CD4-positive, alpha-beta T cell treated with Interleukin-17A for 4 hours (primary cell): ENCODE data around the gene TLCD1.
"Not testable (repeated sequence)": the region's sequence is repeated elsewhere in the genome, so short reads cannot be mapped to it uniquely, and the experiment has no call there.

Experiments used
- DNase-seq: peaks from one replicate; pipeline ENCODE4 v3.0.0-alpha.2; 2020; ENCODE audit warnings: mixed read lengths

Gene TLCD1

GRCh38 chr17:28726627-28727491 lies 826 bp upstream of the TLCD1 start:
- peak; percentile 92 for DNase-seq

GRCh38 chr17:28725660-28726225 lies 290 bp downstream of the TLCD1 start:
- DNase-seq, result no peak

GRCh38 chr17:28725166-28725659 lies 820 bp downstream of the TLCD1 start:
- DNase-seq, result no peak

GRCh38 chr17:28724500-28725165 lies 1.4 kb downstream of the TLCD1 start:
- no peak for DNase-seq

- not testable (repeated sequence) for DNase-seq
Measured at GRCh38 chr17:28723836-28724499, 2.1 kb downstream of the TLCD1 start.

- no peak for DNase-seq
Measured at GRCh38 chr17:28723159-28723835, 2.7 kb downstream of the TLCD1 start.

DNA sequence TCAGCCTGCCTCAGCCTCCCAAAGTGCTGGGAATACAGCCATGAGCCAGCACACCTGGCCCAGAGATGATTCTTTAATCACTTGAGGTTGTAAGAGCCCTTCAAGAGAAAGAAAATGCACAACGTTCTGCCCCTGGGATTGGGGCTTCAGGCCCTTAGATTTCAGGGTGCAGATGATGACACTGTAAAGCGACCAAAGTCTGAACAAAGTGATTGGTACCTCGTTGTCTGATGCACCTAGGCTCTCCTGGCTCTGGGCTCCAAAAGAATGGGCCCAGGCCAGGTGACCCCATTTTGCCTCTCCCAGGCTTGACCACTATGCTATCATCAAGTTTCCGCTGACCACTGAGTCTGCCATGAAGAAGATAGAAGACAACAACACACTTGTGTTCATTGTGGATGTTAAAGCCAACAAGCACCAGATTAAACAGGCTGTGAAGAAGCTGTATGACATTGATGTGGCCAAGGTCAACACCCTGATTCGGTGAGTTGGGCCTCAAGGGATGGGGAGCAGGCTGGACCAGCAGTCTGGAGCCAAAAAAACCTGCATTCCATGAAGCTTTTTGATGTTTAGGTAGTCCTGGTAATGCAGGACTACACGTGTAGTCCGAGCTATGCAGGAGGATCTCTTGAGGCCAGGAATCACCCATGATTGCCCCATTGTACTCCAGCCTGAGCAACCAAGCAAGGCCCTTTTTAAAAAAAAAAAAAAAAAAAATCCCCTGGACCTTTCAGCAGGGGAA lies 3.4 kb downstream of the TLCD1 start:
- no peak for DNase-seq

- not testable (repeated sequence) for DNase-seq
Measured at GRCh38 chr17:28720997-28721329, 5.1 kb downstream of the TLCD1 start.

GRCh38 chr17:28720247-28720996 lies 5.6 kb downstream of the TLCD1 start:
- DNase-seq, result no peak

DNA sequence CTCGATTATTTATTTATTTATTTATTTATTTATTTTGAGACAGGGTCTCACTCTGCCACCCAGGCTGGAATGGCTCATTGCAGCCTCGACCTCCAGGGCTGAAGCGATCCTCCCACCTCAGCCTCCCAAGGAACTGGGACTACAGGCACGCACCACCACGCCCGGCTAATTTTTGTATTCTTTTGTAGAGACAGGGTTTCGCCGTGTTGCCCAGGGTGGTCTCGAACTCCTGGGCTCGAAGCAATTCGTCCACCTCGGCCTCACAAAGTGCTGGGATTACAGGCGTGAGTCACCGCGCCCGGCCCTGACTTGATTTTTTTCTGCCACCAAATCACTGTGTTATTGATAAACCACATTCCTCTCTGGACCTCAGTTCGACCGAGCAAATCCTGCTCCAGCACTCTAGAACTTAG lies 7.0 kb downstream of the TLCD1 start:
- DNase-seq, result no peak

GRCh38 chr17:28718333-28719020 lies 7.6 kb downstream of the TLCD1 start:
- no peak for DNase-seq

GRCh38 chr17:28717578-28718332 lies 8.3 kb downstream of the TLCD1 start, which contains the start of gene RAB34:
Gene RAB34 (minus strand): TSS chr17:28717868. CDS start chr17:28717266, 602 bp downstream.
- DNase-seq, result peak; percentile 23

GRCh38 chr17:28716740-28717577 lies 9.1 kb downstream of the TLCD1 start:
- no peak for DNase-seq

DNA sequence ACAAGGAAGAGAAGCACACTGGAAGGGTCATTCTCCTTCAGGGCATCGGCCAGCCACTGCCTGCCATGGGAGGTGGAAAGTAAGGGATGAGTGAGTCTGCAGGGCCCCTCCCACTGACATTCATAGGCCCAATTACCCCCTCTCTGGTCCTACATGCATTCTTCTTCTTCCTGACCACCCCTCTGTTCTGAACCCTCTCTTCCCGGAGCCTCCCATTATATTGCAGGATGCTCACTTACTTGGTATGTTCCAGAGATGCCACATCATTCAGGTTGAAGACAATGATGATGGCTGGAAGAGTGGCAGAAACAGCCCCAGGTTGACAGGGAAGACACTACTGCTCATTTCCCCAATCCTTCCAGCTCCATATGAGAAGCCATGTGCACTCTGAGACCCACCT lies 10.8 kb downstream of the TLCD1 start:
- DNase-seq, result no peak

- no peak for DNase-seq
Measured at GRCh38 chr17:28714281-28714680, 11.8 kb downstream of the TLCD1 start.

- DNase-seq, result no peak
Measured at GRCh38 chr17:28712705-28713415, 13.2 kb downstream of the TLCD1 start.

GRCh38 chr17:28712032-28712704 lies 13.9 kb downstream of the TLCD1 start:
- peak; percentile 74 for DNase-seq

GRCh38 chr17:28711723-28712031 lies 14.4 kb downstream of the TLCD1 start, which contains the start of gene PROCA1:
Gene PROCA1 (minus strand): TSS chr17:28711888. CDS start chr17:28711660, 228 bp downstream.
- no peak for DNase-seq
